ENCODE measurements around the gene CCDC194.
A peak's percentile ranks its signal among the peaks of the same experiment; 100 is the strongest.

The CCDC194 gene

GRCh38 chr19:17420475-17420924, 26.5 kb upstream of the CCDC194 start (continued):
- TF ChIP-seq TSHZ1 (tag by site-specific recombination; IDR thresholded peaks at IDR 0.05; ENCODE audit: borderline replicate concordance), result no peak
- TF ChIP-seq CTCF (tag by site-specific recombination; IDR thresholded peaks at IDR 0.05), result peak; percentile 69
- TF ChIP-seq GLI4 (tag by site-specific recombination; IDR thresholded peaks at IDR 0.05), result no peak
- TF ChIP-seq ZNF692 (tag by site-specific recombination; IDR thresholded peaks at IDR 0.05), result no peak
- TF ChIP-seq ZNF664 (tag by site-specific recombination; IDR thresholded peaks at IDR 0.05), result no peak
- TF ChIP-seq ZNF169 (tag by site-specific recombination; IDR thresholded peaks at IDR 0.05), result no peak
- TF ChIP-seq ZNF292 (tag by site-specific recombination; IDR thresholded peaks at IDR 0.05; ENCODE audit: borderline replicate concordance, low read depth), result no peak
- no peak for TF ChIP-seq KLF7 (tag by site-specific recombination; IDR thresholded peaks at IDR 0.05; ENCODE audit: borderline replicate concordance)
- TF ChIP-seq GLI2 (tag by site-specific recombination; IDR thresholded peaks at IDR 0.05; ENCODE audit: borderline replicate concordance, low read depth), result no peak
- no peak for TF ChIP-seq PRDM10 (tag by site-specific recombination; IDR thresholded peaks at IDR 0.05)
- no peak for TF ChIP-seq ZNF16 (tag by site-specific recombination; IDR thresholded peaks at IDR 0.05; ENCODE audit: low read depth)
- no peak for TF ChIP-seq ZNF324 (tag by site-specific recombination; IDR thresholded peaks at IDR 0.05)
- TF ChIP-seq SP2 (tag by site-specific recombination; IDR thresholded peaks at IDR 0.05), result peak; percentile 73
- peak; percentile 68; the same call in 1 of the 2 replicates for TF ChIP-seq ZNF600 (tag by site-specific recombination; IDR thresholded peaks at IDR 0.05)
- no peak for TF ChIP-seq ZNF280C (tag by site-specific recombination; IDR thresholded peaks at IDR 0.05)
- no peak for TF ChIP-seq ZFP41 (tag by site-specific recombination; IDR thresholded peaks at IDR 0.05; ENCODE audit: borderline replicate concordance)
- no peak for TF ChIP-seq ATF2 (tag by site-specific recombination; IDR thresholded peaks at IDR 0.05; ENCODE audit: low read depth)
- TF ChIP-seq ZNF138 (tag by site-specific recombination; IDR thresholded peaks at IDR 0.05; ENCODE audit: borderline replicate concordance), result no peak
- no peak for TF ChIP-seq ZNF394 (tag by site-specific recombination; IDR thresholded peaks at IDR 0.05; ENCODE audit: borderline replicate concordance)
- TF ChIP-seq ZNF223 (tag by site-specific recombination; IDR thresholded peaks at IDR 0.05), result no peak
- TF ChIP-seq ZNF175 (tag by site-specific recombination; IDR thresholded peaks at IDR 0.05), result no peak
- TF ChIP-seq ZNF777 (tag by site-specific recombination; IDR thresholded peaks at IDR 0.05; ENCODE audit: borderline replicate concordance), result no peak
- peak; percentile 92 for TF ChIP-seq ZSCAN16 (tag by site-specific recombination; IDR thresholded peaks at IDR 0.05)
- TF ChIP-seq PBX3 (CRISPR knock-in tag; IDR thresholded peaks at IDR 0.05), result no peak
- TF ChIP-seq KLF8 (tag by site-specific recombination; IDR thresholded peaks at IDR 0.05), result no peak
